HEK293T (cell line): ENCODE results near the gene MAST2.

Experiments used
- BHLHE40 ChIP-seq: fragments of 450-650 bp; IDR thresholded peaks from 2 replicates; pipeline ENCODE4 v1.6.1; 2016; ENCODE audit warnings: mild to moderate bottlenecking, moderate library complexity, borderline replicate concordance
- FOXA1 ChIP-seq: fragments of 450-650 bp; IDR thresholded peaks from 2 replicates; pipeline ENCODE4 v1.6.1; 2016; ENCODE audit warnings: mild to moderate bottlenecking
- FOXK2 ChIP-seq: fragments of 450-650 bp; IDR thresholded peaks from 2 replicates; pipeline ENCODE4 v1.6.1; 2016; ENCODE audit warnings: mild to moderate bottlenecking
- FOXM1 ChIP-seq: fragments of 450-650 bp; IDR thresholded peaks from 2 replicates; pipeline ENCODE4 v1.6.1; 2017; ENCODE audit warnings: mild to moderate bottlenecking, borderline replicate concordance
- HDGF ChIP-seq: fragments of 450-650 bp; IDR thresholded peaks from 2 replicates; pipeline ENCODE4 v1.6.1; 2017; ENCODE audit warnings: antibody characterized with exemption, borderline replicate concordance
- L3MBTL2 ChIP-seq: fragments of 450-650 bp; conservative IDR thresholded peaks from 2 replicates; pipeline ENCODE4 v1.6.1; 2016; ENCODE audit warnings: mild to moderate bottlenecking
- SP1 ChIP-seq: fragments of 450-650 bp; IDR thresholded peaks from 2 replicates; pipeline ENCODE4 v1.6.1; 2017

DNA sequence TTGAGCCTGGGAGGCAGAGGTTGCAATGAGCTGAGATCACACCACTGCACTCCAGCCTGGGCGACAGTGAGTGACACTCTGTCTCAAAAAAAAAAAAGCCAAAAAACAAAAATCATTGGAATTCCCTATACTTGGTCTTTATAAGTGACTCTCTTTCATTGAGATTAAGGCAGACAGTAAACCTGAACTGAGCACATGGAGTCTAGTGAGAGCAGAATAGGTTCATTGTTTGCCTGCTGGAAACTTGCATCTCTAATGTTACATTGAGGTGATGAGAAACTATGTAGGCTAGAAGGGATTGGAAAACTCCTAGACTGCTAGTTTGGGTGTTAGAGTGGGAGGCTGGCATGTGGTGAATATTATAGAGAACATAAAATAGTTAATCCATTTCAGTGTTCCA, 25.4 kb downstream of the MAST2 start:
- no peak for TF ChIP-seq FOXA1
- no peak for TF ChIP-seq BHLHE40
- no peak for TF ChIP-seq FOXK2
- no peak for TF ChIP-seq L3MBTL2
- no peak for TF ChIP-seq SP1
- no peak for TF ChIP-seq HDGF
- no peak for TF ChIP-seq FOXM1
